HEK293 (cell line): Measurements from ENCODE around the gene PCBP4.

Source experiments
- CTCF ChIA-PET: fragments of 350-600 bp; formaldehyde crosslinking; extraction: SDS; loops from one replicate; lab custom pipeline; 2021; ENCODE audit warnings: antibody characterized with exemption; lab: Yijun Ruan, JAX
- POLR2A ChIA-PET: fragments of 300-600 bp; formaldehyde crosslinking; extraction: SDS; loops from one replicate; lab custom pipeline; 2020; ENCODE audit warnings: antibody characterized with exemption, inconsistent platforms; lab: Yijun Ruan, JAX
- H3K27ac ChIP-seq: fragments of 200-500 bp; sonication (Bioruptor generic); 2 replicates; pipeline ENCODE4 v1.5.1; 2014; ENCODE audit warnings: low read depth, low read length, control low read depth, inconsistent platforms; ENCODE audit errors: extremely low read depth
- H3K36me3 ChIP-seq, 2 experiments: fragments of 200-500 bp in 1 of 2; sonication (Bioruptor generic) in 1 of 2; 1 replicate in 1 of 2; 2 replicates in 1 of 2; pipeline ENCODE4 v1.5.1; 2014 to 2017; ENCODE audit warnings: inconsistent platforms in 2 of 2, low read length in 2 of 2; ENCODE audit not compliant: control insufficient read depth in 2 of 2, insufficient read depth in 1 of 2
- H3K4me1 ChIP-seq: fragments of 200-500 bp; sonication (Bioruptor generic); 2 replicates; pipeline ENCODE4 v1.5.1; 2014; ENCODE audit warnings: mild to moderate bottlenecking, low read length, inconsistent platforms; ENCODE audit not compliant: control insufficient read depth, insufficient read depth
- H3K4me3 ChIP-seq: 2 replicates; pipeline ENCODE4 v1.5.1; 2011; ENCODE audit warnings: low read depth, mild to moderate bottlenecking, control low read depth, low read length, moderate library complexity
- H3K9me3 ChIP-seq: fragments of 200-500 bp; sonication (Bioruptor generic); 2 replicates; pipeline ENCODE4 v1.5.1; 2014; ENCODE audit warnings: low read depth, low read length, inconsistent platforms; ENCODE audit not compliant: control insufficient read depth, insufficient read depth
- ATF2 ChIP-seq: fragments of 450-650 bp; formaldehyde crosslinking; IDR thresholded peaks from 2 replicates; pipeline ENCODE4 v1.5.1; 2016; ENCODE audit warnings: missing biosample characterization, missing genetic modification characterization, low read depth
- EGR2 ChIP-seq: fragments of 450-650 bp; formaldehyde crosslinking; IDR thresholded peaks from 2 replicates; pipeline ENCODE4 v1.5.1; 2016; ENCODE audit warnings: low read depth, missing biosample characterization, missing genetic modification characterization
- HOXD13 ChIP-seq: sonication (generic); formaldehyde crosslinking; IDR thresholded peaks from 2 replicates; pipeline ENCODE4 v1.8.0; 2022; ENCODE audit warnings: missing genetic modification reagents, borderline replicate concordance
- KLF10 ChIP-seq: fragments of 450-650 bp; IDR thresholded peaks from 2 replicates; pipeline ENCODE4 v1.5.1; 2018; ENCODE audit warnings: missing biosample characterization, mild to moderate bottlenecking, missing genetic modification characterization
- KLF7 ChIP-seq: fragments of 450-650 bp; formaldehyde crosslinking; IDR thresholded peaks from 2 replicates; pipeline ENCODE4 v1.5.1; 2016; ENCODE audit warnings: missing biosample characterization, missing genetic modification characterization, borderline replicate concordance
- KLF8 ChIP-seq: fragments of 450-650 bp; formaldehyde crosslinking; IDR thresholded peaks from 2 replicates; pipeline ENCODE4 v1.5.1; 2016; ENCODE audit warnings: missing biosample characterization, missing genetic modification characterization
- PRDM1 ChIP-seq: fragments of 450-650 bp; formaldehyde crosslinking; IDR thresholded peaks from 2 replicates; pipeline ENCODE4; 2016; ENCODE audit warnings: missing biosample characterization, missing genetic modification characterization
- PRDM10 ChIP-seq: fragments of 450-650 bp; formaldehyde crosslinking; IDR thresholded peaks from 2 replicates; pipeline ENCODE4 v1.5.1; 2016; ENCODE audit warnings: missing biosample characterization, missing genetic modification characterization
- SP3 ChIP-seq: fragments of 450-650 bp; formaldehyde crosslinking; IDR thresholded peaks from 2 replicates; pipeline ENCODE4 v1.5.1; 2016; ENCODE audit warnings: missing biosample characterization, missing genetic modification characterization
- ZNF121 ChIP-seq: fragments of 450-650 bp; formaldehyde crosslinking; IDR thresholded peaks from 2 replicates; pipeline ENCODE4 v1.5.1; 2016; ENCODE audit warnings: missing biosample characterization, missing genetic modification characterization
- ZNF133 ChIP-seq: fragments of 450-650 bp; formaldehyde crosslinking; IDR thresholded peaks from 2 replicates; pipeline ENCODE4 v1.5.1; 2016; ENCODE audit warnings: missing biosample characterization, missing genetic modification characterization
- ZNF146 ChIP-seq: fragments of 450-650 bp; formaldehyde crosslinking; IDR thresholded peaks from 2 replicates; pipeline ENCODE4 v1.5.1; 2016; ENCODE audit warnings: missing biosample characterization, missing genetic modification characterization
- ZNF239 ChIP-seq: fragments of 450-650 bp; formaldehyde crosslinking; IDR thresholded peaks from 2 replicates; pipeline ENCODE4 v1.5.1; 2016; ENCODE audit warnings: missing biosample characterization, missing genetic modification characterization
- ZNF37A ChIP-seq: fragments of 450-650 bp; IDR thresholded peaks from 2 replicates; pipeline ENCODE4 v1.5.1; 2018; ENCODE audit warnings: missing biosample characterization, missing genetic modification characterization
- ZNF423 ChIP-seq: fragments of 450-650 bp; formaldehyde crosslinking; IDR thresholded peaks from 2 replicates; pipeline ENCODE4 v1.5.1; 2016; ENCODE audit warnings: missing biosample characterization, missing genetic modification characterization
- ZNF426 ChIP-seq: fragments of 450-650 bp; formaldehyde crosslinking; IDR thresholded peaks from 2 replicates; pipeline ENCODE4 v1.5.1; 2017; ENCODE audit warnings: missing biosample characterization, missing genetic modification characterization, mild to moderate bottlenecking, inconsistent platforms, moderate library complexity
- ZNF510 ChIP-seq: fragments of 450-650 bp; formaldehyde crosslinking; IDR thresholded peaks from 2 replicates; pipeline ENCODE4 v1.5.1; 2018; ENCODE audit warnings: mild to moderate bottlenecking, missing genetic modification characterization, missing biosample characterization; ENCODE audit not compliant: insufficient replicate concordance
- ZNF585B ChIP-seq: fragments of 450-650 bp; formaldehyde crosslinking; IDR thresholded peaks from 2 replicates; pipeline ENCODE4 v1.5.1; 2016; ENCODE audit warnings: missing biosample characterization, missing genetic modification characterization
- TF ChIP-seq, protein P1 (sequence below): fragments of 450-650 bp; formaldehyde crosslinking; IDR thresholded peaks from 2 replicates; pipeline ENCODE4 v1.5.1; 2016; ENCODE audit warnings: missing biosample characterization, missing genetic modification characterization

The PCBP4 gene

GRCh38 chr3:51944451-51945021 lies 22.7 kb downstream of the PCBP4 start:
- TF ChIP-seq KLF8 (tag by site-specific recombination) (no peak), KLF7 (tag by site-specific recombination) (no peak), KLF10 (no peak), ZNF585B (no peak), ZNF423 (no peak), HOXD13 (CRISPR knock-in tag) (no peak), ATF2 (tag by site-specific recombination) (no peak), ZNF37A (tag by site-specific recombination) (no peak), ZNF510 (tag by site-specific recombination) (no peak), ZNF426 (tag by site-specific recombination) (no peak), ZNF133 (no peak)
- Histone ChIP-seq H3K27ac (no peak overlapping the region), H3K4me1 (peaks cover 4% of the 10 kb centered on the region), H3K4me3 (no peak overlapping the region), H3K36me3 (peaks cover 0 to 15% of the 10 kb centered on the region in 2 experiments; a peak in 1 of 3 replicates), H3K9me3 (no peaks in the 10 kb centered on the region)
- ChIA-PET CTCF (interaction anchor here (0.6 kb wide), 2 partner anchors 29 to 1677 kb away, joined by 3 read pairs; partner anchors contain the start of gene ABHD14B), POLR2A (interaction anchor here (1.1 kb wide), 1 partner anchor 47 kb away, joined by 3 read pairs; no protein-coding TSS in a partner anchor)

DNA sequence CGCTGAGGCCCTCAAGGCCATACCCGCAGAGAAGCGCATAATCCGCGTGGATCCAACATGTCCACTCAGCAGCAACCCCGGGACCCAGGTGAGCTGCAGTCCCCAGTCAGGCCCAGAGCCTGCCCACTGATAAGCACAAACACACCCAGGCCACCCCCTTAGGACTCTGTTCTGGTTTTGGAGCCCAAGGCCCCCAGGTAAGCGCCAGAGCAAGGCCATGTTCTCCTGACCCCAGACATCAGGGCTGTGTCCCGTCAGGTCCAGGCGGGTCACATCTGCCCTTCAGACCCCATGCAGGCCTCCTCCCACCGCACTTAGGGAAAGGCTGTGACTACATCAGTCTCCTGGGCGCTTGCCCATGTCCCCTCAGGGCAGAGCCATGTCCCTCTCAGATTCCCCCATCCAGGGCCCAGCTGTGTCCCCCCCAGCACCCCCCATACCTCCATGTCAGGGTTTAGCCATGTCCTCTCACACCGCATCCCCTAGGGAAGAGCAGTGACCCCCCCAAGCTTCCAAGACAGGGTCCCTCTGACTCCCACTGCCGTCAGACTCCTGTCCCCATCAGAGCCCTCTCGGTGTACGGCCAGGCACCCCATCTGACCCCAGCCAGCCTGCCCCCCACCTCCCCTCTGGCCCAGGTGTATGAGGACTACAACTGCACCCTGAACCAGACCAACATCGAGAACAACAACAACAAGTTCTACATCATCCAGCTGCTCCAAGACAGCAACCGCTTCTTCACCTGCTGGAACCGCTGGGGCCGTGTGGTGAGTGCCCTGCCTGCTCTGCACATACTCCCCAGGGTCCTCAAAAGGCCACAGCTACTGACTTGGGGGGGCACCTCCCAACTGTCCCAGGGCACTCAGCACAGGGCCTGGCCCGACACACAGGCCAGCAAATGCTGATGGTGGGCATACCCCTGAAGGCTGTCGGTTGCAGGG lies 23.5 kb downstream of the PCBP4 start:
- TF ChIP-seq EGR2 (tag by site-specific recombination) (no peak), ZNF239 (tag by site-specific recombination) (no peak), ZNF121 (tag by site-specific recombination) (no peak), PRDM1 (tag by site-specific recombination) (no peak), SP3 (tag by site-specific recombination) (no peak)
- ChIA-PET CTCF (interaction anchor here (0.6 to 2.2 kb wide), 10 partner anchors 7 to 1677 kb away, joined by 3 to 22 read pairs (median 4); partner anchors contain the start of genes ABHD14A, ABHD14B, ACY1 and GPR62), POLR2A (interaction anchor here (1.1 to 2.8 kb wide), 3 partner anchors 47 to 52 kb away, joined by 3 to 20 read pairs (median 9); partner anchors contain the start of gene RPL29)
- peaks cover 0 to 22% of the 10 kb centered on the region in 2 experiments; a peak in 1 of 3 replicates for H3K36me3 ChIP-seq
- H3K9me3 ChIP-seq: no peaks in the 10 kb centered on the region
- H3K27ac ChIP-seq: no peak overlapping the region
- H3K4me3 ChIP-seq: no peak overlapping the region
- peaks cover 4% of the 10 kb centered on the region for H3K4me1 ChIP-seq

DNA sequence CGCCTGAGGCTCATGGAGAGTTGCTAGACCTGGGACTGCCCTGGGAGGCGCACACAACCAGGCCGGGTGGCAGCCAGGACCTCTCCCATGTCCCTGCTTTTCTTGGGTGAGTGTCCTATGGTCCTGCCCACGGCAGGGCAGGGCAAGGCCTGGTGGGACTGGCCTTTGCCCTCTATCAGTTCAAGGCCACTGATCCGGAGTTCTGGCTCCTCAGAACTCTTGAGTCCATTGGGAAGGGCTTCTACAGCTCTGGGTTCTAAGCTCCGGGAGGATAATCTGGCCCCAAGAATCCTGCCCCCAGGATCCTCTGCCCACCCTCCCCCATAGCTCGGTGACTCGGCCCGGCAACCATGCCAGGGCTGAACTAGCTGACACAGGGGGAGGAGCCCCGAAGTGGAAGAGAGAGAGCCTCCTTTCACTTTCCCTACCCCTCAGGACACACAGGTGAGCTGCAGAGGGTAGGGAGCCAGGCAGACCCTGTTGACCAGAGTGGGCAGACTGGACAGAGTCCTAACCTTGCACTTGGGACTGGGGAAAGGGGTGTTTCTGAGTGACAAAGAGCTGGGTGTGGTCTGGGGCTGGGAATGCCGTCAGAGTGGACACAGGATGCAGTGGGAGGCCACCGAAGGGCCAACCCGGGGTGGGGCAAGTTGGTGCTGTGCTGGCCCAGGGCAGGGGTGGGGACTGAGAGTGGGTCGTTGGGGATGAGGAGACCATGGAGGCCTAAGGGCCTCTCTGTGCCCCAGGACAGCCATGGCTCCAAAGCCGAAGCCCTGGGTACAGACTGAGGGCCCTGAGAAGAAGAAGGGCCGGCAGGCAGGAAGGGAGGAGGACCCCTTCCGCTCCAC lies 24.4 kb downstream of the PCBP4 start:
- POLR2A ChIA-PET: interaction anchor here (0.8 to 2.8 kb wide), 4 partner anchors 40 to 95 kb away, joined by 4 to 20 read pairs (median 9); partner anchors contain the start of genes ACY1 and RPL29
- H3K4me3 ChIP-seq: peak overlapping the region; percentile 33
- peaks cover 0 to 28% of the 10 kb centered on the region in 2 experiments; a peak in 1 of 3 replicates for H3K36me3 ChIP-seq
- peak; percentile 80 for TF ChIP-seq PRDM10 (tag by site-specific recombination)
- TF ChIP-seq, protein P1, sequence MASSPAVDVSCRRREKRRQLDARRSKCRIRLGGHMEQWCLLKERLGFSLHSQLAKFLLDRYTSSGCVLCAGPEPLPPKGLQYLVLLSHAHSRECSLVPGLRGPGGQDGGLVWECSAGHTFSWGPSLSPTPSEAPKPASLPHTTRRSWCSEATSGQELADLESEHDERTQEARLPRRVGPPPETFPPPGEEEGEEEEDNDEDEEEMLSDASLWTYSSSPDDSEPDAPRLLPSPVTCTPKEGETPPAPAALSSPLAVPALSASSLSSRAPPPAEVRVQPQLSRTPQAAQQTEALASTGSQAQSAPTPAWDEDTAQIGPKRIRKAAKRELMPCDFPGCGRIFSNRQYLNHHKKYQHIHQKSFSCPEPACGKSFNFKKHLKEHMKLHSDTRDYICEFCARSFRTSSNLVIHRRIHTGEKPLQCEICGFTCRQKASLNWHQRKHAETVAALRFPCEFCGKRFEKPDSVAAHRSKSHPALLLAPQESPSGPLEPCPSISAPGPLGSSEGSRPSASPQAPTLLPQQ (tag by site-specific recombination): no peak
- TF ChIP-seq ZNF146 (tag by site-specific recombination): no peak
- CTCF ChIA-PET: interaction anchor here (0.5 to 2.4 kb wide), 21 partner anchors 8 to 1269 kb away, joined by 3 to 22 read pairs (median 3); partner anchors contain the start of genes ABHD14A, ABHD14B, ACY1 and GPR62
- peak overlapping the region; percentile 81 for H3K27ac ChIP-seq
- no peaks in the 10 kb centered on the region for H3K9me3 ChIP-seq
- peaks cover 4% of the 10 kb centered on the region for H3K4me1 ChIP-seq
